Bronchial epithelial cell (primary cell): ENCODE data around the gene CDRT4. TPM values are rescaled to one million over a fixed set of nuclear protein-coding genes. Genes with fewer than 3 reads are reported as not detected.

Experiments used
- DNase-seq: peaks from one replicate; pipeline ENCODE4 v3.0.0-alpha.2; 2010; ENCODE audit warnings: low read depth
- FAIRE-seq: peaks from 2 replicates; lab custom pipeline; 2011; peaks lifted over from hg19 to GRCh38; lab: Jason Lieb, UNC
- H3K27me3 ChIP-seq: 2 replicates; pipeline ENCODE4 v1.5.1; 2011; ENCODE audit warnings: low read length; ENCODE audit not compliant: control insufficient read depth, insufficient read depth
- H3K36me3 ChIP-seq: 2 replicates; pipeline ENCODE4 v1.5.1; 2011; ENCODE audit warnings: low read length; ENCODE audit not compliant: control insufficient read depth, insufficient read depth
- H3K4me3 ChIP-seq: 2 replicates; pipeline ENCODE4 v1.5.1; 2011; ENCODE audit warnings: mild to moderate bottlenecking, low read depth, low read length, control low read depth
- total RNA-seq: library from RNA; depleted of rRNA; stranded (reverse); fragments of >200 nt; gene quantifications from 2 replicates; pipeline ENCODE4 v1.2.1, GENCODE V29; 2014
- TF ChIP-seq, protein P1 (sequence below): IDR thresholded peaks from 2 replicates; pipeline ENCODE4 v1.5.1; 2011; ENCODE audit warnings: mild to moderate bottlenecking, moderate library complexity, low read length, control low read depth, inconsistent platforms; ENCODE audit not compliant: insufficient read depth, severe bottlenecking

Gene CDRT4
- total RNA-seq, 1 donor from 2014 or later = 1.1 TPM

DNA sequence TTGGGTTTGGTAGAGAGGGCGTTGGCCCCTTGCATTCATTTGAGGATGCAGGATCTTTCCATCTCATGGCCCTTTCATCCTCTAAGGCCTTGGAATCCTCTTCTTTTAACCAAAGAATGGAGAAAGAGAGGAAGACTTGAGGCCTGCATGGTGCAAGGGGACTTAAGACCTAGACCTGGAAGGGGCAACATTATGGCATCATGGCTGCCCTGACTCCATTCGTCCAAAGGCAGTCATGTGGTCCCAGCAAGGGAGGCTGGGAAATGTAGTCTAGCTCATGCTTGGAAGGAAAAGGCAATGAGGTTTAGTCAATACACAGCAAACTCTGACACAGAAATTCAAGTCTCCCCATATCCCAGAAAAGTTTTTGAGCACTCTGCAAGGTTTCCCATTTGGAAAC, 30.7 kb upstream of the CDRT4 start:
- FAIRE-seq = no peak
- H3K36me3 ChIP-seq = peaks cover 8% of the 10 kb centered on the region

DNA sequence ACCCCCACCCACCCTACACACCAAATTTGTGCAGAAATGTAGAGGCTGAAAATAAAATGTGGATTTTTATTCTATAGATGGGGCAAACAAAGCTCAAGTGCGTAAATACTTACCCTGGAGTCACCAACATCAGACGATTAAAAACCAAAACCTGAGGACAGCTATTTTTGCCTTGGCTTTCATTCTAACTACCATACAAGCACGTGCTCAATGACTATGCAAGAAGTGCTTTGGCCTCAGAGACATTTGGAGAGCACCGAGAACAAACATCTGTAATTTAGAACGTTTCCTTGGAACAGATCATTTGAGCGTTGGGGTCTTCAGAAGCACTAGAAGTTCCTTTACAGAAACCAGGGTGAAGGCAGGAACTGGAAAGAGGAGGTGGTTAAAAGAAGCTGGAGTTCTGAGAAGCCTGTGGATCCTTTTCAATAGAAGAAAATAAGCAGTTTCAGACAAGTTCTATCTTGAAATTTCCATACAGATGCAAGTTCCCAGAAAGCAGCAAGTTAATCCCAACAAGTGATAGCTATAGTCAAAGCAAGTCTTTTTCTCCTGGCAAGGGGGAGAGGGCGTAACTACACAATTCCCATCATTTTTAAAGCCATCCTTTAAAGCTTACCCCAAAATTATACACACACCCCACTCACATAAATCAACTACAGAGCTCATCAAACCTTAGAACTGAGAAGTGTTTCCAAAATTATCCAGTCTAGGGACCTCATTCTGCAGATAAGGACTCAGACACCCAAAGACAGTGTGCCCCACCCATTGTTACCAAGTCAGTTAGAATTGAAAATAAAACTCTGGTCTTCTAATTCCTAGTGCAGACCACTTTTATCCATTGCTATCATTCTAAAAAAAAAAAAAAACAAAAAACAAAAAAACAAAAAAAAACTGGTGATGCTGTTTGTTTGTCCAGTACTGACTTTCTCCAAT, 29.6 kb upstream of the CDRT4 start:
- H3K27me3 ChIP-seq = no peaks in the 10 kb centered on the region
- peaks cover 8% of the 10 kb centered on the region for H3K36me3 ChIP-seq
- FAIRE-seq = no peak
- TF ChIP-seq, protein P1, sequence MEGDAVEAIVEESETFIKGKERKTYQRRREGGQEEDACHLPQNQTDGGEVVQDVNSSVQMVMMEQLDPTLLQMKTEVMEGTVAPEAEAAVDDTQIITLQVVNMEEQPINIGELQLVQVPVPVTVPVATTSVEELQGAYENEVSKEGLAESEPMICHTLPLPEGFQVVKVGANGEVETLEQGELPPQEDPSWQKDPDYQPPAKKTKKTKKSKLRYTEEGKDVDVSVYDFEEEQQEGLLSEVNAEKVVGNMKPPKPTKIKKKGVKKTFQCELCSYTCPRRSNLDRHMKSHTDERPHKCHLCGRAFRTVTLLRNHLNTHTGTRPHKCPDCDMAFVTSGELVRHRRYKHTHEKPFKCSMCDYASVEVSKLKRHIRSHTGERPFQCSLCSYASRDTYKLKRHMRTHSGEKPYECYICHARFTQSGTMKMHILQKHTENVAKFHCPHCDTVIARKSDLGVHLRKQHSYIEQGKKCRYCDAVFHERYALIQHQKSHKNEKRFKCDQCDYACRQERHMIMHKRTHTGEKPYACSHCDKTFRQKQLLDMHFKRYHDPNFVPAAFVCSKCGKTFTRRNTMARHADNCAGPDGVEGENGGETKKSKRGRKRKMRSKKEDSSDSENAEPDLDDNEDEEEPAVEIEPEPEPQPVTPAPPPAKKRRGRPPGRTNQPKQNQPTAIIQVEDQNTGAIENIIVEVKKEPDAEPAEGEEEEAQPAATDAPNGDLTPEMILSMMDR = no peak
- H3K4me3 ChIP-seq = no peak overlapping the region
- no peak for DNase-seq

More for the DNA sequence above, 30.7 kb upstream of the CDRT4 start:
- TF ChIP-seq, protein P1 = no peak
- H3K4me3 ChIP-seq = no peak overlapping the region
- no peak for DNase-seq
- no peaks in the 10 kb centered on the region for H3K27me3 ChIP-seq

DNA sequence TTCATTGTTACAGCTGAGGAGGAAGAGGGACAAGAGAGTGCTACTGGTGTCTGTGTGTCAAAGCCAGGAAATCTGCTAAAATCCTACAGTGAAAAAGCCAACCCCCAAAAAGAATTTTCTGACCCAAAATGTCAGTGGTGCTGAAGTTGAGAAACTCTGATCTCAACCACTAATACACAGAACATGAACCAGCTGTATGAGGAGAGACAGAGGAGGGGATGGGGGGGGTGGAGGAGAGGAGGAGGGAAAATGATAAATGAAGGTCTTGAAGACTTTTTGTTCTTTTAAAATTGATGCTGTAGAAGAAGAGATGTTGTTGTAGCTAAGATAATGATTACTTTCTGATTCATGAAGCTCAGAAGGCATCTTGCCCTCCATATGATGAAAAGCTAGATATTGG, 27.4 kb upstream of the CDRT4 start:
- no peak overlapping the region for H3K4me3 ChIP-seq
- FAIRE-seq (no peak), DNase-seq (no peak)
- no peaks in the 10 kb centered on the region for H3K27me3 ChIP-seq
- peaks cover 6% of the 10 kb centered on the region for H3K36me3 ChIP-seq
- TF ChIP-seq, protein P1 = no peak

DNA sequence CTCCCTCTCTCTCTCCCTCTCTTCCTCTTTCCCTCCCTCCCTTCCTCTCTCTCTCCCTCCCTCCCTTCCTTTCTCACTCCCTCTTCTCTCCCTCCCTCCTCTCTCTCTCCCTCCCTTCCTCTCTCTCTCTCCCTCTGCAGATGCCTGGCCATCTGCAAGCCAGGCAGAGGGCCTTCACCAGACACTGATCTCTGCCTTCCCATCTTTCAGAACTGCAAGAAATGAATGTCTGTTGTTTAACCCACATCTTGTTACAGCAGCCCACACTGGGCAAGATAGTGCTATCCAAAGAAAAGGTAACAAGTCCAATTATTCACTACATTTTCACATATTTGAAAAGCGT, 26.2 kb upstream of the CDRT4 start:
- TF ChIP-seq, protein P1 = no peak
- DNase-seq = no peak
- FAIRE-seq = no peak
- Histone ChIP-seq H3K27me3 (no peaks in the 10 kb centered on the region), H3K4me3 (no peak overlapping the region), H3K36me3 (peaks cover 4% of the 10 kb centered on the region)

DNA sequence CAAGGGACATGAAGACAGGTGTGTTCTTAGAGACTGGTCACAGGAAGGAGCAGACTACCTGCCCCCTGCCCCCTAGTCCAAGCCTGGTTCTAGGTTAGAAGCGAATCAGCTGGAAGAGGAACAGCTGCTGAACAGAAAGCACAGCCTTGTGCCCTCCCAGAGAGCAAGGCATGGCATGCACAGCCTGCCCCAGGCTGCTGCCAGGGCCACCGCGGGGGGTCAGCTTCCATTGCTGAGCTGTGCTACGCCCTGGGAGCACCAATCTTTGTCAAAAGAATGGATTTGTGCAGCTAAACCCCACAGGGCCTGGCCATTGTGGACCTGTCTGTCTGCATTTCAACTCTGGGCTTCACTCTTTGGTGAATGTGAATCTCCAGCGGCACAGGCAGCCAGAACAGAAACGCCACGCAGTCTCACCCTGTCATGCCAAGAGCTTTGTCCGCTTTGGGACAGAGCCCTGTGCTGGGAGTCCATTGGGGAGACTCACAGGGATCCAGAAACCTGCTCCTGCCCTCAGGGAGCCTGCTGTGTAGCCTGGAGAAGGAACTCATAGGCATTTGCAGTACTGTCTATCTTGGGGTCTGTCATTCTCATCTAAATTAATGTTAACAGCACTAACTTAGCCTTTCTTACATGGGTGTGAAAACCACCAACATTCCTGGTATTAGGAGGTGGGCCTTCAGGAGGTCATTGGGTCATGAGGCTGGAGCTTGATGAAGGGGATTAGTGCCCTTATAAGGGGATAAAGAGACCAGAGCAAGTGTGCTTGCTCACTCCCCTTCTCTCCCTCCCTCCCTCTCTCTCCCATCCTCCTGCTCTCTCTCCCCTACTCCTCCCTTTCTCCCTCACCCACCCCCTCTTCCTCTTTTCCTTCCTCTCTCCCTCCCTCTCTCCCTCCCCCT, 25.6 kb upstream of the CDRT4 start:
- TF ChIP-seq, protein P1 = no peak
- no peak for FAIRE-seq

More for the DNA sequence above, 25.6 kb upstream of the CDRT4 start:
- Histone ChIP-seq H3K27me3 (no peaks in the 10 kb centered on the region), H3K36me3 (peaks cover 4% of the 10 kb centered on the region), H3K4me3 (no peak overlapping the region)
- DNase-seq = no peak
